Measurements from ENCODE around the gene FAH.

DNA sequence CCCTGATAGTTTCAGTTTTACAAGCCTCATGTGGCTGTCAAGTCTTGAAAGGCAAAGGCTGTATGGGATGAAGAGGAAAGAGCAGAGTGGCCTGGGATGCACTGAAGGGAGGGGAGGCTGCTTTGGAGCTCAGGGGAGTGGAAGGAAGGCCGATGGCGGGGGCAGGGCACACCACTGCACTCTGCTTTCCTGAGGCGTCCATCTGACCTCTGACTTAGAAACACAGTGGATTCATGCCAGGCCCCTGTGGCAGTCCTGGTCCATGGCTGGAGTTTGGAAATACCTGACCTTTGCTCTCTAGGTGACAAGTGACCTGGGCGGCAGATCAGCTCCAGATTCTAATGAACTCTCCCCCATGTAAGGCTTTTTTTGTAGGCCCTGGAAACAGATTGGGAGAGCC is 19.0 kb downstream of the FAH start:
- TF ChIP-seq, protein P1, sequence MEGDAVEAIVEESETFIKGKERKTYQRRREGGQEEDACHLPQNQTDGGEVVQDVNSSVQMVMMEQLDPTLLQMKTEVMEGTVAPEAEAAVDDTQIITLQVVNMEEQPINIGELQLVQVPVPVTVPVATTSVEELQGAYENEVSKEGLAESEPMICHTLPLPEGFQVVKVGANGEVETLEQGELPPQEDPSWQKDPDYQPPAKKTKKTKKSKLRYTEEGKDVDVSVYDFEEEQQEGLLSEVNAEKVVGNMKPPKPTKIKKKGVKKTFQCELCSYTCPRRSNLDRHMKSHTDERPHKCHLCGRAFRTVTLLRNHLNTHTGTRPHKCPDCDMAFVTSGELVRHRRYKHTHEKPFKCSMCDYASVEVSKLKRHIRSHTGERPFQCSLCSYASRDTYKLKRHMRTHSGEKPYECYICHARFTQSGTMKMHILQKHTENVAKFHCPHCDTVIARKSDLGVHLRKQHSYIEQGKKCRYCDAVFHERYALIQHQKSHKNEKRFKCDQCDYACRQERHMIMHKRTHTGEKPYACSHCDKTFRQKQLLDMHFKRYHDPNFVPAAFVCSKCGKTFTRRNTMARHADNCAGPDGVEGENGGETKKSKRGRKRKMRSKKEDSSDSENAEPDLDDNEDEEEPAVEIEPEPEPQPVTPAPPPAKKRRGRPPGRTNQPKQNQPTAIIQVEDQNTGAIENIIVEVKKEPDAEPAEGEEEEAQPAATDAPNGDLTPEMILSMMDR (conservative IDR thresholded peaks at IDR 0.05; ENCODE audit: low read length) = no peak
- no peak for TF ChIP-seq EZH2phosphoT487 (IDR thresholded peaks at IDR 0.05; ENCODE audit: borderline replicate concordance)
